Sigmoid colon (tissue), 7 donors: ENCODE measurements around the gene PNKD. TPM values are rescaled to one million over a fixed set of nuclear protein-coding genes. Genes with fewer than 3 reads are reported as not detected.

Experiments used
- DNase-seq: peaks from one replicate; pipeline ENCODE4 v3.0.0-alpha.2; 2019
- H3K27ac ChIP-seq, 4 donors: fragments of 200-600 bp; sonication (generic); one replicate each; pipeline ENCODE4 v1.5.1; 2016 to 2019; ENCODE audit warnings: mild to moderate bottlenecking in 1 of 4
- H3K27me3 ChIP-seq, 3 donors: fragments of 200-600 bp; sonication (generic); one replicate each; pipeline ENCODE4 v1.5.1; 2019; ENCODE audit warnings: mild to moderate bottlenecking in 1 of 3
- H3K36me3 ChIP-seq, 4 donors: fragments of 200-600 bp; sonication (generic); one replicate each; pipeline ENCODE4 v1.5.1; 2016 to 2019
- H3K4me1 ChIP-seq, 4 donors: fragments of 200-600 bp; sonication (generic); one replicate each; pipeline ENCODE4 v1.5.1; 2017 to 2019
- H3K4me3 ChIP-seq, 4 donors: fragments of 200-600 bp; sonication (generic); one replicate each; pipeline ENCODE4 v1.5.1; 2017 to 2019; ENCODE audit warnings: mild to moderate bottlenecking in 2 of 4, moderate library complexity in 1 of 4
- H3K9me3 ChIP-seq, 4 donors: fragments of 200-600 bp in 3 of 4; sonication (generic) in 3 of 4; one replicate each; pipeline versions ENCODE4 v1.5.1 to v1.6.1; 2013 to 2019
- CTCF ChIP-seq, 4 experiments: fragments of 450-650 bp in 3 of 4; fragments of 200-600 bp in 1 of 4; IDR thresholded peaks; one replicate each; pipeline ENCODE4 v1.5.1; 2016 to 2019; ENCODE audit warnings: antibody characterized with exemption in 4 of 4, mild to moderate bottlenecking in 3 of 4, moderate library complexity in 2 of 4
- EP300 ChIP-seq, 4 donors: sonication (generic); formaldehyde crosslinking; IDR thresholded peaks; one replicate each; pipeline ENCODE4 v1.6.1; 2017; ENCODE audit warnings: antibody characterized with exemption in 4 of 4
- POLR2A ChIP-seq, 2 donors: fragments of 450-650 bp; IDR thresholded peaks; one replicate each; pipeline ENCODE4 v1.6.1; 2016; ENCODE audit warnings: antibody characterized with exemption in 2 of 2, mild to moderate bottlenecking in 2 of 2, moderate library complexity in 2 of 2
- POLR2AphosphoS5 ChIP-seq, 4 donors: sonication (generic); formaldehyde crosslinking; IDR thresholded peaks; one replicate each; pipeline ENCODE4 v1.6.1; 2017; ENCODE audit warnings: antibody characterized with exemption in 4 of 4
- WGBS, 2 donors: extraction: QIAGEN DNeasy Blood & Tissue Kit; methylation state at CpG; one replicate each; pipeline ENCODE4 v1.1.7; 2013; 5-methylcytosine and 5-hydroxymethylcytosine counted together
- intact Hi-C: fragments of 100-400 bp; cut with DNase I; formaldehyde crosslinking; loops from one replicate; pipeline ENCODE4 v1.15.1; 2023
- polyA plus RNA-seq, 3 donors: library from polyadenylated mRNA; stranded (reverse); fragments of 200-250 nt; gene quantifications; one replicate each; pipeline ENCODE4 v1.2.3, GENCODE V29; 2013
- total RNA-seq, 4 donors: library from RNA; depleted of rRNA; stranded (reverse); fragments of >200 nt; gene quantifications; one replicate each; pipeline ENCODE4 v1.1.0, GENCODE V29; 2016
- donor health status: healthy with polysubstance abuse.
- donor health status: Bipolar disorder and iron deficiency.
- donor health status: healthy.

PNKD gene
- total and polyA plus RNA-seq, 7 donors, result 46.8 to 199 (median 95.1) TPM

GRCh38 chr2:218389333-218390150 lies 119.2 kb downstream of the PNKD start:
- H3K36me3 ChIP-seq, result no peaks in the 10 kb centered on the region
- no peak overlapping the region for H3K27ac ChIP-seq
- no peak for DNase-seq
- TF ChIP-seq CTCF (IDR thresholded peaks at IDR 0.05), result no peak
- TF ChIP-seq EP300 (IDR thresholded peaks at IDR 0.05), result no peak
- no peak for TF ChIP-seq POLR2AphosphoS5 (IDR thresholded peaks at IDR 0.05)
- TF ChIP-seq POLR2A (IDR thresholded peaks at IDR 0.05), result no peak
- intact Hi-C loops, result no loop called here
- no peaks in the 10 kb centered on the region for H3K9me3 ChIP-seq
- 88 to 89% methylated on average over 17 of the region's 17 CpGs for WGBS, 2 donors
- H3K27me3 ChIP-seq, result no peaks in the 10 kb centered on the region
- peaks cover 0 to 15% (median 9%) of the 10 kb centered on the region in 4 donors for H3K4me1 ChIP-seq
- H3K4me3 ChIP-seq, result no peak overlapping the region

- H3K27ac ChIP-seq, result no peak overlapping the region
- H3K36me3 ChIP-seq, result no peaks in the 10 kb centered on the region
- H3K4me1 ChIP-seq, result peaks cover 0 to 23% (median 15%) of the 10 kb centered on the region in 4 donors
- no peaks in the 10 kb centered on the region for H3K27me3 ChIP-seq
- no peak overlapping the region for H3K4me3 ChIP-seq
- DNase-seq, result no peak
- intact Hi-C loops, result no loop called here
- H3K9me3 ChIP-seq, result no peaks in the 10 kb centered on the region
- 87 to 93% methylated on average over 23 of the region's 23 CpGs for WGBS, 2 donors
- no peak for TF ChIP-seq CTCF (IDR thresholded peaks at IDR 0.05)
- no peak for TF ChIP-seq POLR2A (IDR thresholded peaks at IDR 0.05)
- no peak for TF ChIP-seq POLR2AphosphoS5 (IDR thresholded peaks at IDR 0.05)
- TF ChIP-seq EP300 (IDR thresholded peaks at IDR 0.05), result no peak
Measured at GRCh38 chr2:218391202-218391601, 120.9 kb downstream of the PNKD start.

- Histone ChIP-seq H3K36me3 (no peaks in the 10 kb centered on the region), H3K4me3 (no peak overlapping the region), H3K9me3 (no peaks in the 10 kb centered on the region), H3K4me1 (peaks cover 0 to 24% (median 23%) of the 10 kb centered on the region in 4 donors), H3K27ac (no peak overlapping the region), H3K27me3 (no peaks in the 10 kb centered on the region)
- TF ChIP-seq POLR2AphosphoS5 (IDR thresholded peaks at IDR 0.05) (no peak), POLR2A (IDR thresholded peaks at IDR 0.05) (no peak), EP300 (IDR thresholded peaks at IDR 0.05) (no peak), CTCF (IDR thresholded peaks at IDR 0.05) (no peak)
- no peak for DNase-seq
- intact Hi-C loops, result no loop called here
- WGBS, 2 donors, result 92 to 96% methylated on average over 5 of the region's 5 CpGs
Measured at GRCh38 chr2:218392459-218392858, 122.1 kb downstream of the PNKD start.

- WGBS, 2 donors, result 80 to 88% methylated on average over 16 of the region's 16 CpGs
- H3K9me3 ChIP-seq, result no peaks in the 10 kb centered on the region
- H3K4me3 ChIP-seq, result no peak overlapping the region
- TF ChIP-seq EP300 (IDR thresholded peaks at IDR 0.05), result no peak
- TF ChIP-seq POLR2A (IDR thresholded peaks at IDR 0.05), result no peak
- no peak for TF ChIP-seq CTCF (IDR thresholded peaks at IDR 0.05)
- TF ChIP-seq POLR2AphosphoS5 (IDR thresholded peaks at IDR 0.05), result no peak
- DNase-seq, result no peak
- intact Hi-C loops, result no loop called here
- peaks cover 0 to 24% (median 23%) of the 10 kb centered on the region in 4 donors for H3K4me1 ChIP-seq
- no peak overlapping the region for H3K27ac ChIP-seq
- H3K27me3 ChIP-seq, result no peaks in the 10 kb centered on the region
- no peaks in the 10 kb centered on the region for H3K36me3 ChIP-seq
Measured at GRCh38 chr2:218392891-218393462, 122.7 kb downstream of the PNKD start.
